GM12878 (cell line): ENCODE data around the gene ACACA. TPM values are rescaled to one million over a fixed set of nuclear protein-coding genes. Genes with fewer than 3 reads are reported as not detected.

Experiments used
- ATAC-seq: fragments of 200-7000 bp; cut with Tn5 transposase; 3 replicates; pipeline ENCODE4 v1.9.1; 2020; ENCODE audit warnings: mild to moderate bottlenecking, moderate library complexity
- BruUV-seq: library from RNA; stranded (reverse); fragments of 400-500 nt; replicated peaks from 2 replicates; lab custom pipeline; 2021; lab: Mats Ljungman, UMichigan
- CTCF ChIA-PET: fragments of 300-600 bp; sonication (Branson Sonifier 250); formaldehyde crosslinking; extraction: SDS; loops from one replicate; lab custom pipeline; 2021; ENCODE audit warnings: inconsistent platforms; lab: Yijun Ruan, JAX
- POLR2A ChIA-PET: fragments of 350-600 bp; formaldehyde crosslinking; extraction: SDS; loops from one replicate; lab custom pipeline; 2021; ENCODE audit warnings: inconsistent platforms; lab: Charles Lee
- RAD21 ChIA-PET: fragments of 300-600 bp; sonication (Branson Sonifier 250); formaldehyde crosslinking; loops from one replicate; lab custom pipeline; 2023; ENCODE audit warnings: antibody characterized with exemption; ENCODE audit not compliant: unreplicated experiment; lab: Charles Lee
- SMC1A ChIA-PET: fragments of 300-600 bp; sonication (Branson Sonifier 250); formaldehyde crosslinking; loops from one replicate; lab custom pipeline; 2023; ENCODE audit not compliant: unreplicated experiment, uncharacterized antibody; lab: Charles Lee
- DNase-seq: peaks from one replicate; pipeline ENCODE4 v3.0.0-alpha.2; 2011; ENCODE audit warnings: low read depth, low spot score
- FAIRE-seq: peaks from 3 replicates; lab custom pipeline; 2011; peaks lifted over from hg19 to GRCh38; lab: Jason Lieb, UNC
- H2AFZ ChIP-seq: 2 replicates; pipeline ENCODE4 v1.6.0; 2011; ENCODE audit warnings: low read depth, low read length, control low read depth; ENCODE audit not compliant: control insufficient read depth
- H3K27ac ChIP-seq: 2 replicates; pipeline ENCODE4 v1.5.1; 2011; ENCODE audit warnings: control low read depth; ENCODE audit not compliant: control insufficient read depth, insufficient read depth
- H3K27me3 ChIP-seq, 2 experiments: replicated peaks in 1 of 2; 2 replicates each; pipeline versions ENCODE4 v1.6.0 to v1.6.1; 2011; ENCODE audit warnings: low read length in 1 of 2; ENCODE audit not compliant: control insufficient read depth in 2 of 2, insufficient read depth in 2 of 2
- H3K36me3 ChIP-seq, 2 experiments: 2 replicates each; pipeline ENCODE4 v1.5.1; 2011; ENCODE audit warnings: low read length in 1 of 2; ENCODE audit not compliant: control insufficient read depth in 2 of 2, insufficient read depth in 2 of 2
- H3K4me1 ChIP-seq: 2 replicates; pipeline ENCODE4 v1.6.1; 2011; ENCODE audit warnings: mild to moderate bottlenecking, low read length, moderate library complexity, mixed read lengths; ENCODE audit not compliant: control insufficient read depth, insufficient read depth
- H3K4me2 ChIP-seq: 2 replicates; pipeline ENCODE4 v1.6.0; 2011; ENCODE audit warnings: control low read depth; ENCODE audit not compliant: control insufficient read depth, insufficient read depth
- H3K4me3 ChIP-seq: fragments of 200-600 bp; sonication (generic); 2 replicates; pipeline ENCODE4 v1.5.1; 2016
- H3K79me2 ChIP-seq: 2 replicates; pipeline ENCODE4 v1.6.0; 2011; ENCODE audit warnings: low read length; ENCODE audit not compliant: control insufficient read depth, insufficient read depth
- H3K9ac ChIP-seq: 2 replicates; pipeline ENCODE4 v1.8.0; 2011; ENCODE audit warnings: low read length, control low read depth, mixed read lengths; ENCODE audit not compliant: control insufficient read depth, insufficient read depth
- H3K9me3 ChIP-seq: replicated peaks from 3 replicates; pipeline ENCODE4 v1.5.1; 2011; ENCODE audit warnings: mild to moderate bottlenecking, low read length; ENCODE audit not compliant: control insufficient read depth, insufficient read depth
- H4K20me1 ChIP-seq: 2 replicates; pipeline ENCODE4 v1.6.0; 2011; ENCODE audit not compliant: control insufficient read depth, insufficient read depth
- CREM ChIP-seq: IDR thresholded peaks from 2 replicates; pipeline ENCODE4 v1.6.1; 2014; ENCODE audit warnings: antibody characterized with exemption, low read depth
- HDGF ChIP-seq: fragments of 450-650 bp; IDR thresholded peaks from 2 replicates; pipeline ENCODE4 v1.6.1; 2016; ENCODE audit warnings: antibody characterized with exemption
- IRF5 ChIP-seq: fragments of 450-650 bp; IDR thresholded peaks from 2 replicates; pipeline ENCODE4 v1.6.1; 2017; ENCODE audit warnings: borderline replicate concordance
- NFYB ChIP-seq: IDR thresholded peaks from 2 replicates; pipeline ENCODE4 v1.6.1; 2011; ENCODE audit warnings: low read depth, mild to moderate bottlenecking, low read length, improper control_type of control experiment, moderate library complexity; ENCODE audit not compliant: insufficient read depth
- PAX5 ChIP-seq: IDR thresholded peaks from 2 replicates; pipeline ENCODE4 v1.6.1; 2011; ENCODE audit warnings: low read depth, low read length, borderline replicate concordance
- RUNX3 ChIP-seq: IDR thresholded peaks from 2 replicates; pipeline ENCODE4 v1.6.1; 2012; ENCODE audit warnings: low read length, inconsistent platforms
- SIN3A ChIP-seq: IDR thresholded peaks from 2 replicates; pipeline ENCODE4 v1.6.1; 2012; ENCODE audit warnings: low read depth, low read length, improper control_type of control experiment
- SKIL ChIP-seq: fragments of 450-650 bp; IDR thresholded peaks from 2 replicates; pipeline ENCODE4 v1.6.1; 2017; ENCODE audit warnings: mild to moderate bottlenecking, low read depth, inconsistent platforms; ENCODE audit not compliant: poor library complexity, severe bottlenecking
- SMC3 ChIP-seq: IDR thresholded peaks from 2 replicates; pipeline ENCODE4 v1.6.1; 2011; ENCODE audit warnings: low read length, improper control_type of control experiment, borderline replicate concordance
- TCF3 ChIP-seq: IDR thresholded peaks from 2 replicates; pipeline ENCODE4 v1.6.1; 2012; ENCODE audit warnings: low read depth, mild to moderate bottlenecking, low read length, borderline replicate concordance; ENCODE audit not compliant: insufficient read depth
- TCF7 ChIP-seq: IDR thresholded peaks from 2 replicates; pipeline ENCODE4 v1.6.1; 2014; ENCODE audit warnings: antibody characterized with exemption, borderline replicate concordance
- USF1 ChIP-seq: IDR thresholded peaks from 2 replicates; pipeline ENCODE4 v1.6.1; 2011; ENCODE audit warnings: borderline replicate concordance, low read depth, mild to moderate bottlenecking, moderate library complexity, mixed read lengths, low read length; ENCODE audit not compliant: insufficient read depth; ENCODE audit errors: extremely low read length
- ZBTB40 ChIP-seq: fragments of 450-650 bp; IDR thresholded peaks from 2 replicates; pipeline ENCODE4 v1.6.1; 2016; ENCODE audit warnings: mild to moderate bottlenecking, moderate library complexity, borderline replicate concordance
- WGBS: methylation state at CpG from one replicate; pipeline ENCODE4 v1.1.6; 2016; ENCODE audit warnings: low lambda C conversion rate; ENCODE audit not compliant: insufficient replicate concordance, insufficient coverage; ENCODE audit errors: missing lambda C conversion rate; 5-methylcytosine and 5-hydroxymethylcytosine counted together
- in situ Hi-C: fragments of 300-500 bp; cut with MboI; formaldehyde crosslinking; loops from 9 replicates; pipeline ENCODE4 v1.14.3; 2018; ENCODE audit warnings: mixed read lengths
- intact Hi-C: fragments of 100-400 bp; cut with micrococcal nuclease; formaldehyde crosslinking; loops from one replicate; pipeline ENCODE4 v1.14.2; 2022; ENCODE audit not compliant: unreplicated experiment
- polyA plus RNA-seq, 11 experiments: library from polyadenylated mRNA; depleted of rRNA in 4 of 11; unstranded in 6 of 11; stranded (reverse) in 5 of 11; fragments of >200 nt; fragmentation: Nextera tagmentation in 4 of 11; fragmentation: Illumina TruSeq in 1 of 11; extraction: Ambion mirVana in 4 of 11; extraction: Trizol in 1 of 11; gene quantifications; 1 replicate in 1 of 11; 2 replicates in 10 of 11; pipeline versions ENCODE4 v1.2.1 to v1.2.3, GENCODE V29; 2011 to 2016; ENCODE audit warnings: inconsistent platforms in 2 of 11, missing spikeins in 2 of 11, low read depth in 1 of 11
- total RNA-seq, 4 experiments: library from RNA; depleted of rRNA in 3 of 4; stranded (reverse); fragments of >200 nt in 3 of 4; fragmentation: Illumina TruSeq in 1 of 4; extraction: Trizol in 1 of 4; gene quantifications; 2 replicates each; pipeline versions ENCODE4 v1.2.1 to v1.2.3, GENCODE V29; 2013 to 2021

Gene ACACA
- total and polyA plus RNA-seq, 10 of the 15 experiments (the other 5 are each of a cell fraction or from before 2014, with no cell fraction given) = 12.9 to 74.2 (median 32.0) TPM

- TF ChIP-seq HDGF (no peak), IRF5 (no peak)
- TF ChIP-seq, all 136 proteins: peak for 0
Measured at GRCh38 chr17:37300683-37301082, 106.0 kb downstream of the ACACA start (continued).

- Histone ChIP-seq H3K9me3 (no peaks in the 10 kb centered on the region), H3K9ac (no peak overlapping the region), H3K79me2 (no peaks in the 10 kb centered on the region), H3K4me2 (no peak overlapping the region), H3K4me1 (no peaks in the 10 kb centered on the region), H3K4me3 (no peak overlapping the region), H4K20me1 (no peaks in the 10 kb centered on the region), H2AFZ (no peak overlapping the region), H3K36me3 (no peaks in the 10 kb centered on the region), H3K27ac (no peak overlapping the region), H3K27me3 (no peaks in the 10 kb centered on the region)
- DNase-seq (no peak), ATAC-seq (no peak), FAIRE-seq (no peak)
- 93% methylated on average over 7 of the region's 7 CpGs for WGBS
- POLR2A ChIA-PET = no interaction called here
- no TSS peak for BruUV-seq
- RAD21 ChIA-PET = no interaction called here
- SMC1A ChIA-PET = interaction anchor here (0.8 to 2.0 kb wide), 4 partner anchors 11 to 74 kb away, joined by 3 to 5 read pairs (median 3); no protein-coding TSS in a partner anchor
- in situ Hi-C loops = no loop called here
- CTCF ChIA-PET = interaction anchor here (0.9 to 1.5 kb wide), 5 partner anchors 13 to 99 kb away, joined by 3 to 4 read pairs (median 3); no protein-coding TSS in a partner anchor
- intact Hi-C loops = no loop called here
- no peak for TF ChIP-seq PAX5
- no peak for TF ChIP-seq USF1
- TF ChIP-seq TCF3 = no peak
- no peak for TF ChIP-seq TCF7
- no peak for TF ChIP-seq SIN3A
- no peak for TF ChIP-seq RUNX3
- TF ChIP-seq SMC3 = no peak
- TF ChIP-seq CREM = no peak
- no peak for TF ChIP-seq ZBTB40
- TF ChIP-seq SKIL = no peak
- no peak for TF ChIP-seq NFYB
Measured at GRCh38 chr17:37299257-37299980, 107.2 kb downstream of the ACACA start.
